Measurements from ENCODE around the gene PSMD1.

The PSMD1 gene

GRCh38 chr2:231129216-231129615, 72.5 kb downstream of the PSMD1 start:
- Histone ChIP-seq H3K27me3 (ENCODE audit: control insufficient read depth, insufficient read depth, low read length) (no peaks in the 10 kb centered on the region), H3K9me3 (ENCODE audit: control insufficient read depth, low read length) (no peaks in the 10 kb centered on the region), H2AFZ (no peak overlapping the region), H3K4me1 (peaks cover 10% of the 10 kb centered on the region), H3K9ac (no peak overlapping the region), H3K36me3 (ENCODE audit: control insufficient read depth, insufficient read depth, low read length) (no peaks in the 10 kb centered on the region), H3K27ac (no peak overlapping the region), H3K4me2 (ENCODE audit: low read length) (no peak overlapping the region), H3K79me2 (peaks cover 3% of the 10 kb centered on the region), H3K4me3 (ENCODE audit: low read depth, low read length) (no peak overlapping the region)
- TF ChIP-seq CTCF (IDR thresholded peaks at IDR 0.05), result no peak

GRCh38 chr2:231130336-231131056, 73.8 kb downstream of the PSMD1 start:
- H3K4me1 ChIP-seq, result peaks cover 7% of the 10 kb centered on the region
- H3K9ac ChIP-seq, result no peak overlapping the region
- H3K36me3 ChIP-seq (ENCODE audit: control insufficient read depth, insufficient read depth, low read length), result no peaks in the 10 kb centered on the region
- TF ChIP-seq CTCF (IDR thresholded peaks at IDR 0.05), result no peak
- H3K4me3 ChIP-seq (ENCODE audit: low read depth, low read length), result no peak overlapping the region
- no peak overlapping the region for H2AFZ ChIP-seq
- H3K27me3 ChIP-seq (ENCODE audit: control insufficient read depth, insufficient read depth, low read length), result no peaks in the 10 kb centered on the region
- no peak overlapping the region for H3K4me2 ChIP-seq (ENCODE audit: low read length)
- H3K27ac ChIP-seq, result no peak overlapping the region
- no peaks in the 10 kb centered on the region for H3K9me3 ChIP-seq (ENCODE audit: control insufficient read depth, low read length)
- peaks cover 3% of the 10 kb centered on the region for H3K79me2 ChIP-seq

- Histone ChIP-seq H3K9ac (no peak overlapping the region), H3K79me2 (no peaks in the 10 kb centered on the region), H3K27me3 (ENCODE audit: control insufficient read depth, insufficient read depth, low read length) (no peaks in the 10 kb centered on the region), H3K4me3 (ENCODE audit: low read depth, low read length) (no peak overlapping the region), H3K4me2 (ENCODE audit: low read length) (no peak overlapping the region), H3K36me3 (ENCODE audit: control insufficient read depth, insufficient read depth, low read length) (no peaks in the 10 kb centered on the region), H3K9me3 (ENCODE audit: control insufficient read depth, low read length) (no peaks in the 10 kb centered on the region), H3K27ac (no peak overlapping the region), H3K4me1 (peaks cover 5% of the 10 kb centered on the region), H2AFZ (no peak overlapping the region)
- TF ChIP-seq CTCF (IDR thresholded peaks at IDR 0.05), result no peak
These were observed 75.5 kb downstream of the PSMD1 start for GRCh38 chr2:231132129-231132528.

GRCh38 chr2:231133365-231134099, 76.9 kb downstream of the PSMD1 start:
- H3K4me1 ChIP-seq, result peaks cover 5% of the 10 kb centered on the region
- no peaks in the 10 kb centered on the region for H3K27me3 ChIP-seq (ENCODE audit: control insufficient read depth, insufficient read depth, low read length)
- H3K27ac ChIP-seq, result no peak overlapping the region
- no peaks in the 10 kb centered on the region for H3K79me2 ChIP-seq
- no peaks in the 10 kb centered on the region for H3K9me3 ChIP-seq (ENCODE audit: control insufficient read depth, low read length)
- no peak overlapping the region for H2AFZ ChIP-seq
- H3K9ac ChIP-seq, result no peak overlapping the region
- H3K4me2 ChIP-seq (ENCODE audit: low read length), result no peak overlapping the region
- no peak for TF ChIP-seq CTCF (IDR thresholded peaks at IDR 0.05)
- H3K4me3 ChIP-seq (ENCODE audit: low read depth, low read length), result no peak overlapping the region
- no peaks in the 10 kb centered on the region for H3K36me3 ChIP-seq (ENCODE audit: control insufficient read depth, insufficient read depth, low read length)

Data from parathyroid adenoma (tissue), 2 donors.